Right lobe of liver (tissue), 6 donors: Measurements from ENCODE around the gene ZNF672. TPM values are rescaled to one million over a fixed set of nuclear protein-coding genes. Genes with fewer than 3 reads are reported as not detected.

Experiments used
- ATAC-seq, 4 donors: fragments of 200-7000 bp; cut with Tn5 transposase; one replicate each; pipeline ENCODE4 v1.9.1; 2020; ENCODE audit warnings: mild to moderate bottlenecking in 4 of 4, moderate library complexity in 4 of 4
- DNase-seq, 3 donors: peaks; one replicate each; pipeline ENCODE4 v3.0.0-alpha.2; 2020
- H3K27ac ChIP-seq, 3 donors: fragments of 200-600 bp; one replicate each; pipeline ENCODE4 v1.8.0; 2022
- H3K27me3 ChIP-seq, 2 donors: fragments of 200-600 bp; one replicate each; pipeline ENCODE4 v1.8.0; 2022
- H3K36me3 ChIP-seq, 4 donors: fragments of 200-600 bp; sonication (generic) in 1 of 4; one replicate each; pipeline versions ENCODE4 v1.5.1 to v1.8.0; 2017 to 2022; ENCODE audit warnings: control low read depth in 1 of 4
- H3K4me1 ChIP-seq, 4 donors: fragments of 200-600 bp; sonication (generic) in 1 of 4; one replicate each; pipeline versions ENCODE4 v1.5.1 to v1.8.0; 2017 to 2022; ENCODE audit warnings: control low read depth in 1 of 4
- H3K4me3 ChIP-seq, 3 donors: fragments of 200-600 bp; one replicate each; pipeline ENCODE4 v1.8.0; 2022
- H3K9me3 ChIP-seq, 4 donors: fragments of 200-600 bp; sonication (generic) in 1 of 4; one replicate each; pipeline versions ENCODE4 v1.5.1 to v1.8.0; 2017 to 2022; ENCODE audit warnings: control low read depth in 1 of 4
- CTCF ChIP-seq, 4 donors: fragments of 200-600 bp in 3 of 4; fragments of 450-650 bp in 1 of 4; IDR thresholded peaks; one replicate each; pipeline versions ENCODE4 v1.5.1 to v1.8.0; 2016 to 2022; ENCODE audit warnings: antibody characterized with exemption in 4 of 4, mild to moderate bottlenecking in 2 of 4
- POLR2A ChIP-seq: fragments of 450-650 bp; IDR thresholded peaks from one replicate; pipeline ENCODE4 v1.6.1; 2017; ENCODE audit warnings: antibody characterized with exemption, mild to moderate bottlenecking
- WGBS: methylation state at CpG from one replicate; pipeline ENCODE4 v1.1.6; 2018; ENCODE audit warnings: low coverage, low lambda C conversion rate; ENCODE audit not compliant: insufficient coverage; ENCODE audit errors: missing lambda C conversion rate; 5-methylcytosine and 5-hydroxymethylcytosine counted together
- intact Hi-C, 2 donors: fragments of 100-400 bp; cut with DNase I; formaldehyde crosslinking; loops; one replicate each; pipeline versions ENCODE4 v1.11.2 to v1.14.1; 2022
- total RNA-seq, 6 experiments: library from RNA; depleted of rRNA in 2 of 6; stranded (reverse); fragments of >200 nt in 2 of 6; fragmentation: NEBNext Ultra II Directional in 3 of 6; extraction: Animal tissue kit (Norgen Biotek cat#: 25700) in 3 of 6; gene quantifications; one replicate each; pipeline versions ENCODE4 v1.1.0 to v1.2.4, GENCODE V29; 2016 to 2023
- donor health status: DM: no; HTN: yes; CAD: no.
- donor health status: DM: no; HTN: no; CAD: no.
- donor health status: DM: no; HTN: no; CAD: no.
- donor health status: DM: no; HTN: yes; CAD: no.
- donor health status: DM: no; HTN: yes; CAD: no.

ZNF672 gene
- total RNA-seq, 6 experiments from 2014 or later, result 16.9 to 24.3 (median 19.4) TPM

DNA sequence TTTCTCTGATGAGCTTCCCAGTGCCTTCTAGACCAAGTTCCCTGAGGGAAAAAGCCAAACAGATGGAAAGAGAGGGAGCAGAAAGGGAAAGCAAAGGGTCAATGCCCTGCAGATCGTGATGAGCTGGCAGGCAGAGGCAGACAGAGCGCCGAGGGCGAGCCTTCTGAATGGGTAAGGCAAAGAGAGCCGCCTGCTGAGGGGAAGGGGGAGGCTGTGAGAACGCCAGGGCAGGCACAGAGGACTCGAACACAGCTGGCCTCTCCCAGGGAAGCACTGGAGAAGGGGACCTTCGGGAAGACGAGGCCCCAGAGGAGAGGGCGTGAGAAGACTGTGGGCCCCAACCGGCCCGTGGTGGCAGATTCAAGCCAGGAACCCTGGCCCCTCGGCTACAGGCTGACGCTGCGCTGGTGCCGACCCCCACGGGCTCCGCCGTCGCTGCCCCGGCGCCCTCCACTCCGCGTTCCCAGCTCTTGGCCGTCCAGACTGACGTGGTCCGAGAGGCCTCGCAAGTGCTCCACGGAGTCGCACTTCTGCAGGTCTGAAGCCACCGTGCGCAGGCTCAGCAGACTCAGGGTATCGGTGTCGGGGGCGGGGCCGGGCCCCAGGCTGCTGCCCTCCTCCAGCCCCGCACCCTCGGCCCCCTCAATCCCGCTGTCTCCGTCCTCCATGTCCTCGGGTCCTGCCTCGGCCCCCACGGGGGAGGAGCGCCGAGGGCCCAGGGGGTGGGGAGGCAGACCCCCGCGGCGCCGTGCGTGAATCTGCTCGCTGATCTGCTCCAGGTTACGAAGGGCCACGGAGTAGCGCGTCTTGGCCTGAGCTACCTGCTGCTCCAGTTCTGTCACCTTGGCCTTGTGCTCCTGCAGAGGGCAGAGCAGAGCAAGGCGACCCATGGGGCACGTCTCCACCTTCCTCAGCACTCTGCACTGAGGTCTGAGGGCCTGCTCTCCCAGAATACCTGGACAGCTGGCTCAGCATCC lies 26.2 kb upstream of the ZNF672 start:
- intact Hi-C loops, result no loop called here
- peak in 1 of 3 donors; percentile 54 for DNase-seq
- no peak overlapping the region for H3K4me3 ChIP-seq
- no peaks in the 10 kb centered on the region for H3K9me3 ChIP-seq
- H3K27me3 ChIP-seq, result no peaks in the 10 kb centered on the region
- H3K4me1 ChIP-seq, result peaks cover 0 to 14% (median 0%) of the 10 kb centered on the region in 4 donors
- ATAC-seq, result peak; percentile 49 to 71 (median 58)
- 53% methylated on average over 11 of the region's 57 CpGs for WGBS
- H3K27ac ChIP-seq, result no peak overlapping the region
- TF ChIP-seq CTCF (IDR thresholded peaks at IDR 0.05) (peak in 3 of 4 donors; percentile 7 to 29 (median 13)), POLR2A (no peak)
- H3K36me3 ChIP-seq, result peaks cover 0 to 36% (median 17%) of the 10 kb centered on the region in 4 donors

DNA sequence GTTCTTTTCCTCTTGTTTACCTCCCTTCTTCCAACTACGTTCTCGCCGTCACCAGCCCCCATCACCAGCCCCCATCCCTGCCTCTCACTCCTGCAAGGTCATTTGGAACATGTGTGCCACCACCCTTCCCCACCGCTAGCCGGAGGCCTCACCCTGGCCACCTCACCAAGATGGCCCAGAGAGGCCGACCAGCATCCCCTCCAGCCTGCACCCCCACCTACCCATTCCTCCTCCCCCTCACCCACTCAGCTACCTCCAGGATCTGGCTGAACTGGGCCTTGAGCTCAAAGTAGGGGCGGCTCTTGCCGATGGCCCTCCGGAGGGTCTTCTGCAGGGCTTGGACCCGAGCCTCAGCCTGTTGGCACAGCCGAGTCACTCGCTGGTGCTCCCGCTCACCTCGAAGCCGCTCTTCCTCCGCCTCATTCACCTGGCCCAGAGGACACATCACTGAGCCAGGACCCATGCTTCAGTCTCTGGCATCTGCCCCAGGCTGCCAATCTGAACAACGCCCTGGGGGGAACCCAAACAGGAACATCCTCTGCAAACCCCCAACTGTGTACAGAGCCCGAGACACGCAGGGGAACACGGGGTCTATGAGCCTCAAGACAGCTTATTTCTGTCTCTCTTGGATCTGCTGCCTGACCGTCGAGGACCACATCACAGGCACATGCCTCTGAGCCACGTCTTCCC lies 25.1 kb upstream of the ZNF672 start:
- intact Hi-C loops, result no loop called here
- no peaks in the 10 kb centered on the region for H3K27me3 ChIP-seq
- no peak for ATAC-seq
- TF ChIP-seq CTCF (IDR thresholded peaks at IDR 0.05) (no peak), POLR2A (no peak)
- H3K36me3 ChIP-seq, result peaks cover 0 to 36% (median 17%) of the 10 kb centered on the region in 4 donors
- WGBS, result 95% methylated on average over 12 of the region's 23 CpGs
- no peak overlapping the region for H3K27ac ChIP-seq
- no peak for DNase-seq
- H3K4me3 ChIP-seq, result no peak overlapping the region
- no peaks in the 10 kb centered on the region for H3K9me3 ChIP-seq
- peaks cover 0 to 14% (median 0%) of the 10 kb centered on the region in 4 donors for H3K4me1 ChIP-seq

DNA sequence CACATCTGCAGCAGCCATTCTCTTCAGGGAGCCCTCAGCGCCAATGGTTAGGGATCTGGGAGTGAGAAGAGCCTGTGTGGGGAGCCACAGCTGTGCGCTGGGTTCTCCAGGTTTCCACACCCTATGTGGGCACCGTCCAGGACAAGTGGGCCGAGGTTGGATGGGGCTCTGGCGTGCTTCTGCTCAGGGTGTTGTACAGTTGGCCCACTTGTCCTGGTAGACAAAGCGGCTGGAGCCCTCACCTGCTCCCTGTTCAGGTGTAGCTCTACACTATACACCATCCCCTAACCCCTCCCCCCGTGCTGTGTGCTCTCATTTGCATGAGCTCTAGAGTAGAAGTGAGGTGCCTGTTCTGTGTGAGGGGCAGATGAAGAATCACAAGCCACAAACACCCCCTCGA lies 24.5 kb upstream of the ZNF672 start:
- ATAC-seq, result no peak
- Histone ChIP-seq H3K4me3 (no peak overlapping the region), H3K4me1 (peaks cover 0 to 14% (median 0%) of the 10 kb centered on the region in 4 donors), H3K9me3 (no peaks in the 10 kb centered on the region), H3K27me3 (no peaks in the 10 kb centered on the region), H3K27ac (no peak overlapping the region), H3K36me3 (peaks cover 0 to 36% (median 17%) of the 10 kb centered on the region in 4 donors)
- TF ChIP-seq CTCF (IDR thresholded peaks at IDR 0.05) (no peak), POLR2A (no peak)
- intact Hi-C loops, result no loop called here
- WGBS, result 81% methylated on average over 2 of the region's 8 CpGs
- no peak for DNase-seq

GRCh38 chr1:248814351-248814750 lies 23.7 kb upstream of the ZNF672 start:
- TF ChIP-seq CTCF (IDR thresholded peaks at IDR 0.05), result no peak
- TF ChIP-seq POLR2A, result no peak
- H3K27me3 ChIP-seq, result no peaks in the 10 kb centered on the region
- H3K36me3 ChIP-seq, result peaks cover 0 to 36% (median 17%) of the 10 kb centered on the region in 4 donors
- no peak overlapping the region for H3K27ac ChIP-seq
- ATAC-seq (no peak), DNase-seq (no peak)
- intact Hi-C loops, result no loop called here
- no peak overlapping the region for H3K4me3 ChIP-seq
- no peaks in the 10 kb centered on the region for H3K9me3 ChIP-seq
- H3K4me1 ChIP-seq, result peaks cover 0 to 14% (median 0%) of the 10 kb centered on the region in 4 donors
- WGBS, result 80% methylated on average over 2 of the region's 16 CpGs
